Panc1 (cell line): ENCODE measurements around the gene RELT. TPM values are rescaled to one million over a fixed set of nuclear protein-coding genes. Genes with fewer than 3 reads are reported as not detected.
A peak's percentile ranks its signal among the peaks of the same experiment; 100 is the strongest.

Experiments used
- ATAC-seq: fragments of 200-7000 bp; cut with Tn5 transposase; 2 replicates; pipeline ENCODE4 v1.9.1; 2020; ENCODE audit warnings: mild to moderate bottlenecking, moderate library complexity
- Bru-seq: library from RNA; stranded (reverse); fragments of 400-500 nt; gene quantifications from one replicate; lab custom pipeline; 2021; lab: Mats Ljungman, UMichigan
- BruChase-seq, 2 experiments: library from RNA; stranded (reverse); fragments of 400-500 nt; gene quantifications; one replicate each; lab custom pipeline; 2021; lab: Mats Ljungman, UMichigan
- BruUV-seq: library from RNA; stranded (reverse); fragments of 400-500 nt; replicated peaks from 2 replicates; lab custom pipeline; 2021; lab: Mats Ljungman, UMichigan
- CTCF ChIA-PET: fragments of 300-600 bp; sonication (Branson Sonifier 250); formaldehyde crosslinking; loops from one replicate; lab custom pipeline; 2022; ENCODE audit warnings: antibody characterized with exemption; lab: Charles Lee
- POLR2A ChIA-PET: fragments of 300-600 bp; sonication (Branson Sonifier 250); formaldehyde crosslinking; loops from one replicate; lab custom pipeline; 2022; ENCODE audit warnings: antibody characterized with exemption; lab: Charles Lee
- DNase-seq: peaks from one replicate; pipeline ENCODE4 v3.0.0-alpha.2; 2010; ENCODE audit warnings: low read depth, low spot score
- H3K27ac ChIP-seq: 2 replicates; pipeline ENCODE4 v1.5.1; 2011; ENCODE audit warnings: mild to moderate bottlenecking, low read length, inconsistent platforms
- H3K27me3 ChIP-seq: fragments of 200-500 bp; sonication (Bioruptor generic); 2 replicates; pipeline ENCODE4 v1.6.0; 2014; ENCODE audit warnings: low read length, inconsistent platforms; ENCODE audit not compliant: control insufficient read depth, insufficient read depth
- H3K36me3 ChIP-seq: fragments of 200-500 bp; sonication (Bioruptor generic); 2 replicates; pipeline ENCODE4 v1.5.1; 2014; ENCODE audit warnings: inconsistent platforms, mild to moderate bottlenecking, low read length, moderate library complexity; ENCODE audit not compliant: control insufficient read depth, insufficient read depth
- H3K4me1 ChIP-seq: 2 replicates; pipeline ENCODE4 v1.5.1; 2011; ENCODE audit warnings: inconsistent platforms, mild to moderate bottlenecking, low read length, moderate library complexity; ENCODE audit not compliant: control insufficient read depth, insufficient read depth
- H3K4me3 ChIP-seq, 2 experiments: 2 replicates each; pipeline ENCODE4 v1.5.1; 2011 to 2012; ENCODE audit warnings: low read depth in 2 of 2, low read length in 2 of 2, mild to moderate bottlenecking in 2 of 2, inconsistent platforms in 1 of 2, moderate library complexity in 1 of 2
- H3K9me3 ChIP-seq: fragments of 200-500 bp; sonication (Bioruptor generic); 2 replicates; pipeline ENCODE4 v1.5.1; 2014; ENCODE audit warnings: low read depth, mild to moderate bottlenecking, inconsistent platforms, low read length, moderate library complexity; ENCODE audit not compliant: control insufficient read depth, insufficient read depth
- POLR2AphosphoS5 ChIP-seq: IDR thresholded peaks from 2 replicates; pipeline ENCODE4 v1.6.1; 2012; ENCODE audit warnings: mild to moderate bottlenecking, low read depth, low read length, moderate library complexity
- SIN3A ChIP-seq: IDR thresholded peaks from 2 replicates; pipeline ENCODE4 v1.6.1; 2012; ENCODE audit warnings: low read depth, mild to moderate bottlenecking, low read length, moderate library complexity, borderline replicate concordance; ENCODE audit not compliant: insufficient read depth
- TCF7L2 ChIP-seq: IDR thresholded peaks from 2 replicates; pipeline ENCODE4 v1.6.1; 2011; ENCODE audit warnings: mild to moderate bottlenecking, low read depth, low read length, inconsistent platforms
- in situ Hi-C: cut with HindIII; loops from 2 replicates; pipeline ENCODE4 v1.10.0; 2016; ENCODE audit warnings: low sequenced_read_pairs, low pct_unique_long_range_greater_than_20kb
- intact Hi-C: fragments of 100-400 bp; cut with micrococcal nuclease; formaldehyde crosslinking; loops from one replicate; pipeline ENCODE4 v1.10.0; 2022; ENCODE audit not compliant: unreplicated experiment
- long read RNA-seq: library from polyadenylated mRNA; unstranded; transcript quantifications from one replicate; pipeline ENCODE4 v2.0.0, GENCODE V29; 2021; ENCODE audit not compliant: unreplicated experiment
- polyA plus RNA-seq: library from polyadenylated mRNA; unstranded; fragments of >200 nt; gene quantifications from one replicate; pipeline ENCODE4 v1.2.1, GENCODE V29; 2012; ENCODE audit warnings: missing spikeins; ENCODE audit not compliant: insufficient read length
- total RNA-seq: library from RNA; stranded (reverse); gene quantifications from one replicate; pipeline ENCODE4 v1.2.1, GENCODE V29; 2021; ENCODE audit not compliant: unreplicated experiment
- TF ChIP-seq, protein P1 (sequence below): fragments of 450-650 bp; IDR thresholded peaks from 2 replicates; pipeline ENCODE4 v1.5.1; 2017; ENCODE audit warnings: mild to moderate bottlenecking
- TF ChIP-seq, protein P2 (sequence below), 2 experiments: IDR thresholded peaks; 2 replicates each; pipeline ENCODE4 v1.6.1; 2011 to 2012; ENCODE audit warnings: low read depth in 2 of 2, control low read depth in 1 of 2, low read length in 1 of 2, mild to moderate bottlenecking in 1 of 2, moderate library complexity in 1 of 2; ENCODE audit not compliant: insufficient read depth in 1 of 2

Gene RELT, protein sequence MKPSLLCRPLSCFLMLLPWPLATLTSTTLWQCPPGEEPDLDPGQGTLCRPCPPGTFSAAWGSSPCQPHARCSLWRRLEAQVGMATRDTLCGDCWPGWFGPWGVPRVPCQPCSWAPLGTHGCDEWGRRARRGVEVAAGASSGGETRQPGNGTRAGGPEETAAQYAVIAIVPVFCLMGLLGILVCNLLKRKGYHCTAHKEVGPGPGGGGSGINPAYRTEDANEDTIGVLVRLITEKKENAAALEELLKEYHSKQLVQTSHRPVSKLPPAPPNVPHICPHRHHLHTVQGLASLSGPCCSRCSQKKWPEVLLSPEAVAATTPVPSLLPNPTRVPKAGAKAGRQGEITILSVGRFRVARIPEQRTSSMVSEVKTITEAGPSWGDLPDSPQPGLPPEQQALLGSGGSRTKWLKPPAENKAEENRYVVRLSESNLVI
- 11.3 TPM for total RNA-seq
- polyA plus RNA-seq, result 5.9 TPM
- Bru-seq, nascent RNA, result percentile 61 among the genes with signal in this experiment
- percentile 78 among the genes with signal in this experiment for BruChase-seq, experiment 1, labeled RNA remaining after a 2-hour chase
- BruChase-seq, experiment 2, labeled RNA remaining after a 6-hour chase, result percentile 64 among the genes with signal in this experiment
- long read RNA-seq, transcript RELT-204 (5 exons, 3,244 nt), result major isoform, 15 of 25 reads
- long read RNA-seq, partial matches to known transcripts, result 2 of 25 reads
- long read RNA-seq, other reads (novel, unspliced or antisense), result 4 of 25 reads

DNA sequence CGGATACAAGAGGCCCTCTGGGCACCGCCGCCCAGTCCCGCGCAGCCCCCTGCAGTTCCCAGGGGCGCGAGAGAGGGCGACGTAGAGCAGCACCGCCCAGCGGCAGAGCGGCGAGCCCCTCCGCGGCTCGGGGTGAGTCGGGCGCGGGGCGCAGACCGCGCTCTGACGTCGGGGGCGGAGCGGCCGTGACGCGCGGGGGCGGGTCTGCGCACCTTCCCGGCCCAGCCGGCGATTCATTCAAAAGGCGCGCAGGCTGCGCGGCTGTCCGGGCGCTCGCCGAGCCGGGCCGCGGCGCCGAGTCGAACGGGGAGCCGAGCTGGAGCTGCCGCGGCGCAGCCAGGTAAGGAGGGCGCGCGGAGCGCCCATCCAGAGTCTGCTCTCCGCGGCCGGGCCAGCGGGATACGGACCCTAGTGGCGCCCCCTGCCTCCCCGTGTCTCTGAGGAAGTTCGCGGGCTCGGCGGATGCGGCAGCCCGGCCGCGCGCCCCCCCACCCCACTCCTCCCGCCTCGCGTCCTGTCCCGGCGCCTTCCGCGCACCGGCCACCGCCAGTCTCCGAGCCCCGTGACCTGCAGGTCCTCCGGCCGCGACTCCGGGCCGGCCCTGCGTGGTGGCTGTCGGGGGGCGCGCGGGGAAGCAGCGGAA is at the start of gene RELT:
RELT (plus strand) TSS at position 240 of the 643 bp plus-strand sequence. CDS start 12,738 bp downstream, outside the sequence.
- in situ Hi-C loops (no loop called here), intact Hi-C loops (no loop called here)
- POLR2A ChIA-PET, result no interaction called here
- BruUV-seq, result no TSS peak
- ATAC-seq (peak; percentile 93), DNase-seq (peak; percentile 53)
- Histone ChIP-seq H3K4me3 (peak within 1 kb of the TSS; percentile 76 to 86), H3K9me3 (no peaks in the 10 kb centered on the region), H3K27me3 (no peaks in the 10 kb centered on the region), H3K4me1 (peaks cover 22% of the 10 kb centered on the region), H3K36me3 (no peaks in the 10 kb centered on the region), H3K27ac (peak within 1 kb of the TSS; percentile 81)
- CTCF ChIA-PET, result interaction anchor here (0.6 kb wide), 1 partner anchor 17 kb away, joined by 3 read pairs; no protein-coding TSS in a partner anchor
- TF ChIP-seq, protein P1, sequence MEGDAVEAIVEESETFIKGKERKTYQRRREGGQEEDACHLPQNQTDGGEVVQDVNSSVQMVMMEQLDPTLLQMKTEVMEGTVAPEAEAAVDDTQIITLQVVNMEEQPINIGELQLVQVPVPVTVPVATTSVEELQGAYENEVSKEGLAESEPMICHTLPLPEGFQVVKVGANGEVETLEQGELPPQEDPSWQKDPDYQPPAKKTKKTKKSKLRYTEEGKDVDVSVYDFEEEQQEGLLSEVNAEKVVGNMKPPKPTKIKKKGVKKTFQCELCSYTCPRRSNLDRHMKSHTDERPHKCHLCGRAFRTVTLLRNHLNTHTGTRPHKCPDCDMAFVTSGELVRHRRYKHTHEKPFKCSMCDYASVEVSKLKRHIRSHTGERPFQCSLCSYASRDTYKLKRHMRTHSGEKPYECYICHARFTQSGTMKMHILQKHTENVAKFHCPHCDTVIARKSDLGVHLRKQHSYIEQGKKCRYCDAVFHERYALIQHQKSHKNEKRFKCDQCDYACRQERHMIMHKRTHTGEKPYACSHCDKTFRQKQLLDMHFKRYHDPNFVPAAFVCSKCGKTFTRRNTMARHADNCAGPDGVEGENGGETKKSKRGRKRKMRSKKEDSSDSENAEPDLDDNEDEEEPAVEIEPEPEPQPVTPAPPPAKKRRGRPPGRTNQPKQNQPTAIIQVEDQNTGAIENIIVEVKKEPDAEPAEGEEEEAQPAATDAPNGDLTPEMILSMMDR, result peak; percentile 100
- peak; percentile 85; the same call in 1 of the 2 replicates for TF ChIP-seq SIN3A
- peak; percentile 94 for TF ChIP-seq POLR2AphosphoS5
- TF ChIP-seq TCF7L2, result no peak

DNA sequence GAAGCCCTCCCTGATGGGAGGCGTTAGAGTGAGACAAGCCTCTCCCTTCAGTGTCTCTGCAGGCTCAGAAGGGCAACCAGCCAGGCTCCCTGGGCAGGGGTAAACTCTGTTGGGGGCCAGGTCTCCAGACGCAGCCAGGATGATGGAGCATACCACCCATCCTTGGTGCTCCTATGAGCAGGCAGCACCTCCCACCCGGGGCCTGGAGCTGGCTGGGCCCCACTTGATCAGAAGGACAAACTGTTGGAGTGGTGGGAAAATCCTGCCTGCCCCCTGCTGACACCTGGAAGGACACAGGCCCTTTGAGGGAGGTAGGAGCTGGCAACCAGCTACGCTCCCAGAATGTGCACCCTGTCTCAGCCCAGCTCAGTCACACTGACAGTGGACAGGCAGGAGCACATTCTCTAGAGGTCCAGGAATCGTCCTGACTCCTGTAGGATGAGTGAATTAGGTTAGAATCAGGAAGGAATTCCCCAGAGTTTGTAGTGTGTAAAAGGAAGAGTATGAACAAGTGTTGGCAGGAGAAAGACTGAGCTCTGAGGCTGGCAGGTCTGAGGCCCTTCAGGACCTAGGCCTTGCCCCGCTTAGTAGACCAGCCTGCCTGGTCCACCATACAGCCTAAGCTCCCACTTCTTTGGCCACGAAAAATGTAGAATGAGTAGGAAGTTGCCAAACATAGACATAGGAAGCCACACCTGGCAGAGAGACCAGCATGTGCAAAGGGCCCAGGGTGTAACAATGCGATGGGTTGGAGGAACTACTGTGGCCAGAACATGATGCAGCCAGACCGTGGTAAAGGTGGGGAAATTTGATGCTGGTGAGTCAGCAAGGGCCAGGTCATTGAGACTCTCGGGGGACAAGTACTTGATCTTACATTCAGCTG is 49.0 kb upstream of the RELT start:
- DNase-seq (no peak), ATAC-seq (no peak)
- intact Hi-C loops (no loop called here), in situ Hi-C loops (no loop called here)
- TF ChIP-seq TCF7L2 (no peak), SIN3A (no peak), POLR2AphosphoS5 (no peak)
- TF ChIP-seq, protein P1, result no peak
- TF ChIP-seq, protein P2, sequence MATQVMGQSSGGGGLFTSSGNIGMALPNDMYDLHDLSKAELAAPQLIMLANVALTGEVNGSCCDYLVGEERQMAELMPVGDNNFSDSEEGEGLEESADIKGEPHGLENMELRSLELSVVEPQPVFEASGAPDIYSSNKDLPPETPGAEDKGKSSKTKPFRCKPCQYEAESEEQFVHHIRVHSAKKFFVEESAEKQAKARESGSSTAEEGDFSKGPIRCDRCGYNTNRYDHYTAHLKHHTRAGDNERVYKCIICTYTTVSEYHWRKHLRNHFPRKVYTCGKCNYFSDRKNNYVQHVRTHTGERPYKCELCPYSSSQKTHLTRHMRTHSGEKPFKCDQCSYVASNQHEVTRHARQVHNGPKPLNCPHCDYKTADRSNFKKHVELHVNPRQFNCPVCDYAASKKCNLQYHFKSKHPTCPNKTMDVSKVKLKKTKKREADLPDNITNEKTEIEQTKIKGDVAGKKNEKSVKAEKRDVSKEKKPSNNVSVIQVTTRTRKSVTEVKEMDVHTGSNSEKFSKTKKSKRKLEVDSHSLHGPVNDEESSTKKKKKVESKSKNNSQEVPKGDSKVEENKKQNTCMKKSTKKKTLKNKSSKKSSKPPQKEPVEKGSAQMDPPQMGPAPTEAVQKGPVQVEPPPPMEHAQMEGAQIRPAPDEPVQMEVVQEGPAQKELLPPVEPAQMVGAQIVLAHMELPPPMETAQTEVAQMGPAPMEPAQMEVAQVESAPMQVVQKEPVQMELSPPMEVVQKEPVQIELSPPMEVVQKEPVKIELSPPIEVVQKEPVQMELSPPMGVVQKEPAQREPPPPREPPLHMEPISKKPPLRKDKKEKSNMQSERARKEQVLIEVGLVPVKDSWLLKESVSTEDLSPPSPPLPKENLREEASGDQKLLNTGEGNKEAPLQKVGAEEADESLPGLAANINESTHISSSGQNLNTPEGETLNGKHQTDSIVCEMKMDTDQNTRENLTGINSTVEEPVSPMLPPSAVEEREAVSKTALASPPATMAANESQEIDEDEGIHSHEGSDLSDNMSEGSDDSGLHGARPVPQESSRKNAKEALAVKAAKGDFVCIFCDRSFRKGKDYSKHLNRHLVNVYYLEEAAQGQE (IDR thresholded peaks at IDR 0.05; ENCODE audit: insufficient read depth in 1 of 2, low read depth in 2 of 2, low read length in 1 of 2), result no peak
- Histone ChIP-seq H3K36me3 (no peaks in the 10 kb centered on the region), H3K27ac (no peak overlapping the region), H3K9me3 (no peaks in the 10 kb centered on the region), H3K27me3 (no peaks in the 10 kb centered on the region), H3K4me1 (peaks cover 20% of the 10 kb centered on the region), H3K4me3 (no peak overlapping the region)
- ChIA-PET CTCF (interaction anchor here (0.6 to 3.6 kb wide), 5 partner anchors 8 to 426 kb away, joined by 3 to 13 read pairs (median 4); partner anchors contain the start of gene ARHGEF17), POLR2A (interaction anchor here (0.5 to 0.6 kb wide), 2 partner anchors 31 to 568 kb away, joined by 3 to 4 read pairs; no protein-coding TSS in a partner anchor)
- no TSS peak for BruUV-seq
